ENCODE measurements around the gene HRH3. TPM values are rescaled to one million over a fixed set of nuclear protein-coding genes. Genes with fewer than 3 reads are reported as not detected.

HRH3 gene
- total RNA-seq (2021) (not detected in 2 replicates), Bru-seq, nascent RNA (not detected), BruChase-seq, experiment 1, labeled RNA remaining after a 2-hour chase (not detected), BruChase-seq, experiment 2, labeled RNA remaining after a 6-hour chase (not detected)
- long read RNA-seq = 0 reads

GRCh38 chr20:62219992-62220665 is at the start of gene HRH3:
Gene HRH3 (minus strand): TSS chr20:62220278. CDS start chr20:62219970, 308 bp downstream.
- no TSS peak for BruUV-seq (replicated peaks)
- TF ChIP-seq CTCF (conservative IDR thresholded peaks at IDR 0.05) (no peak), EZH2 (IDR thresholded peaks at IDR 0.05; ENCODE audit: low read depth) (no peak)
- CTCF ChIA-PET = no interaction called here
- intact Hi-C loops (cut with micrococcal nuclease; ENCODE audit: unreplicated experiment) = no loop called here
- no peak within 1 kb of the TSS for H3K27ac ChIP-seq
- peaks cover 93% of the 10 kb centered on the region for H3K27me3 ChIP-seq (ENCODE audit: insufficient read depth, low read depth)
- peak in 1 of 2 experiments; percentile 50 for DNase-seq
- H3K4me2 ChIP-seq = no peak within 1 kb of the TSS
- H3F3A ChIP-seq (ENCODE audit: insufficient read depth, low read depth) = peaks cover 9% of the 10 kb centered on the region
- no peaks in the 10 kb centered on the region for H3K9me3 ChIP-seq (ENCODE audit: insufficient read depth, low read depth)
- 0 out of 2 replicates have a peak, but pooled peaks cover 4% of the 10 kb centered on the region for H4K20me1 ChIP-seq (ENCODE audit: insufficient read depth)
- no peaks in the 10 kb centered on the region for H3K4me1 ChIP-seq (replicated peaks; ENCODE audit: insufficient read depth)
- no peaks in the 10 kb centered on the region for H3K9me2 ChIP-seq (ENCODE audit: insufficient read depth)
- no peak within 1 kb of the TSS for H2AFZ ChIP-seq
- POLR2A ChIA-PET (ENCODE audit: unreplicated experiment) = no interaction called here
- no peak within 1 kb of the TSS for H3K4me3 ChIP-seq
- H3K79me2 ChIP-seq (ENCODE audit: low read depth) = no peaks in the 10 kb centered on the region
- no peaks in the 10 kb centered on the region for H3K36me3 ChIP-seq (ENCODE audit: low read depth)

GRCh38 chr20:62269871-62270270 is 49.8 kb upstream of the HRH3 start:
- intact Hi-C loops (cut with micrococcal nuclease; ENCODE audit: unreplicated experiment) = loop anchor here (10.0 kb wide), 1 partner anchor 255 kb away; no protein-coding TSS in a partner anchor
- Histone ChIP-seq H3K9me3 (ENCODE audit: insufficient read depth, low read depth) (peaks cover 5% of the 10 kb centered on the region; the same call in 1 of the 2 replicates), H2AFZ (no peak overlapping the region), H3K4me1 (replicated peaks; ENCODE audit: insufficient read depth) (no peaks in the 10 kb centered on the region), H3K27ac (no peak overlapping the region), H3K79me2 (ENCODE audit: low read depth) (0 out of 2 replicates have a peak, but pooled peaks cover 5% of the 10 kb centered on the region), H4K20me1 (ENCODE audit: insufficient read depth) (peaks cover 67% of the 10 kb centered on the region), H3K27me3 (ENCODE audit: insufficient read depth, low read depth) (no peaks in the 10 kb centered on the region), H3K9me2 (ENCODE audit: insufficient read depth) (no peaks in the 10 kb centered on the region), H3K4me2 (no peak overlapping the region), H3K4me3 (no peak overlapping the region), H3F3A (ENCODE audit: insufficient read depth, low read depth) (peaks cover 11% of the 10 kb centered on the region), H3K36me3 (ENCODE audit: low read depth) (peaks cover 20% of the 10 kb centered on the region)
- no peak for DNase-seq
- no TSS peak for BruUV-seq (replicated peaks)
- ChIA-PET CTCF (no interaction called here), POLR2A (ENCODE audit: unreplicated experiment) (no interaction called here)
- no peak for TF ChIP-seq EZH2 (IDR thresholded peaks at IDR 0.05; ENCODE audit: low read depth)
- no peak for TF ChIP-seq CTCF (conservative IDR thresholded peaks at IDR 0.05)

- H3K4me1 ChIP-seq (replicated peaks; ENCODE audit: insufficient read depth) = no peaks in the 10 kb centered on the region
- H3K27ac ChIP-seq = no peak overlapping the region
- no peak for DNase-seq
- peaks cover 20% of the 10 kb centered on the region for H3K36me3 ChIP-seq (ENCODE audit: low read depth)
- H3K4me2 ChIP-seq = no peak overlapping the region
- H3K4me3 ChIP-seq = no peak overlapping the region
- BruUV-seq (replicated peaks) = no TSS peak
- POLR2A ChIA-PET (ENCODE audit: unreplicated experiment) = no interaction called here
- no peaks in the 10 kb centered on the region for H3K9me2 ChIP-seq (ENCODE audit: insufficient read depth)
- H3K27me3 ChIP-seq (ENCODE audit: insufficient read depth, low read depth) = no peaks in the 10 kb centered on the region
- TF ChIP-seq EZH2 (IDR thresholded peaks at IDR 0.05; ENCODE audit: low read depth) = no peak
- TF ChIP-seq CTCF (conservative IDR thresholded peaks at IDR 0.05) = no peak
- H3K79me2 ChIP-seq (ENCODE audit: low read depth) = 0 out of 2 replicates have a peak, but pooled peaks cover 5% of the 10 kb centered on the region
- H2AFZ ChIP-seq = no peak overlapping the region
- peaks cover 5% of the 10 kb centered on the region; the same call in 1 of the 2 replicates for H3K9me3 ChIP-seq (ENCODE audit: insufficient read depth, low read depth)
- peaks cover 62% of the 10 kb centered on the region for H4K20me1 ChIP-seq (ENCODE audit: insufficient read depth)
- CTCF ChIA-PET = no interaction called here
- intact Hi-C loops (cut with micrococcal nuclease; ENCODE audit: unreplicated experiment) = loop anchor here (10.0 kb wide), 1 partner anchor 255 kb away; no protein-coding TSS in a partner anchor
- peaks cover 16% of the 10 kb centered on the region for H3F3A ChIP-seq (ENCODE audit: insufficient read depth, low read depth)
These were observed 49.3 kb upstream of the HRH3 start for GRCh38 chr20:62269378-62269777.
